ENCODE data around the gene PDIA6.
A peak's percentile ranks its signal among the peaks of the same experiment; 100 is the strongest.
"Not testable (repeated sequence)": the region's sequence is repeated elsewhere in the genome, so short reads cannot be mapped to it uniquely, and the experiment has no call there.

The PDIA6 gene

DNA sequence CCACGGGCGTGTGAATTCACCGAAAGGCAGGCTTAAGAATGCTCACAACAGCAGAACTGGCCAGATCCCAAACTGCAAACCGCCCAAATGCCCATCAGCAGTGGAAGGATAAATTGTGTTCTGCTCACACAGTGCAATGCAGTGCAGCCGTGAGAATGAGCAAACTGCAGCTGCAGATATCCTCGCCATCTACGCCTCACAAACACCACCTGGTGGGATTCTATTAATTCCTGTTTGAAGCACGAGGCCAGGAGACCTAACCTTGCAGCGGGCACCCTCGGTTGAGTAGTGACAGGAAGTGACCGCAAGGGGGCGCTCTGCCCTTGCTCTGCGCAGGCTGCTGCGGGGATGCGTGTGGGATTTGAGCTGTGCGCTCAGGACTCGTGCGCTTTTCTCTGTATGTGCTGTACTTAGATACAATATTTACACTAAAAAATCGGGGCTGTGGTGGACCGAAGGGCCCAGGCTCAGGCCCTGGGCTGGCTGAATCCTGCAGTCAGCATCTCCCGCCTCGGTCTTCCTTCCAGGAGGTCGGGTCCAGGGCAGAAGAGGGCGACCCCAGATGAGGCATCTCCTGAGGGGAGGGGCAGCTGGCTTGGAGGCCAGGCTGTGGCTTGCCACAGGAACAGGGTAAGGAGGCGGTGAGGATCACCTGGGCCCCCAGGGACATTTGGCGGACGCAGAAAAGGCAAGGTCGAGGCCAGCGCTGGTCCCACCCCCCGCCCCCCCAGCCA is 19.8 kb upstream of the PDIA6 start:
- DNase-seq, result peak; percentile 85

DNA sequence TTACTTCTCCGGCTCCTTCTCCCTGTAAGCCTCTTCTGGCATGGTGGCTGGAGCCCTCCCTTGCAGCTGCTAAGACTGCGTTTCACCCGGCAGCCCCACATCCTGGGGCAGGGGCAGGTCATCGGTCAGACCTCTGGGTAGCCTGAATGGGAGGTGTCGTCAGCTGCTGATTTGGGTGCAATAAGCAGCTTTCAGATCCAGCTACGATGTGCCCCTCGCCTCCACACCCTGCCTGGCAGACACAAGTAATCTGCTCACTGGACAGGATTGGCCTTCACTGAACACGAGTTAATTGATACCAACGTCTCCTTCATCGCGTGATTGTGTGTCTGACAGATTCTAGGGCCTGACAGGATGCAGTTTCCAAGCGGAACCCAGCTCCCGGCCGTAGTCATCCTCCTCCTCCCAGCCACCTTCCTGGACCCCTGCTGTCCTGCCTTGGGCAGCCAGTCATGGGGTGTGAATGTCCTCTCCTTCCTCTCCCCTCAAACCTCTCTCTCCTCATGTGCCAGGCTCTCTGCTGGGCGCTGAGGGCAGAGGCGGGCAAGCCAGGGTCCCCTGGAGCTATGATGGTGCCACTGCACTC is 18.9 kb upstream of the PDIA6 start:
- DNase-seq, result no peak

DNA sequence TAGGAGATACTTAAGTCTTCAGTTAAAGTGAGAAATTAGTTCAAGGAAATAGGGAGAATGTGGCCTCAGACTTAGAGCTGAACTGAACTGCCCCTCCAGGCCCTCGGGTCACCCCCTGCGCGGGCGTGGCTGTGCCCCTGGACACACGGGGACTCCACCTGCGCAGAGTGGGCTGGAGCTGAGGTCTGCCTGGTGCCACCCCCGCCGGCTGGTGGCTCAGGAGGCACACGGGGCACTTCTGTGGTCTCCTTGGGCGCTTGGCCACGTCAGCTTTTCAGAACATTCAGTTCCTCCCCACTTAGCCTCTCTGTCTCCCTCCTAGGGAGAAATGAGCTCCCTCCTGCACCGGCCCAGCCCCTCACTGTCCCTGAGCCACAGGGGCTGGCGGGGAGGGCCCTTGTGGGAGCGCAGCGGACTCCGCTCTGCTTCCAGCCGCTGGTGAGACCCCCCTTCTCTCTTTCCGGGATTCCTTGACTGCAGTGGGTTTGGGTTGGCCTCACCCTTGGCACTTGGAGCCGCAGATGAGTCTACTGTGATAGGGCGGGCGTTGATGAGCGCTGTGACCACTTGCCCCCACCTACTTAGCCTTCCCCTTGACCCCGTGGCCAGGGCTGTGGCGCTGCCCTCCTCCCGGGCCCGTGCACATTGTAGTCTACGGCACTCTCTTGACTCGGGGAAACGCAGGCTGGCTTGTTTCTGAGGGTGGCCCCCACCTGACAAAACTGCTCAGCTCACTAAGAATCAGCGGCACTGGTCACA is 18.2 kb upstream of the PDIA6 start:
- no peak for DNase-seq

DNA sequence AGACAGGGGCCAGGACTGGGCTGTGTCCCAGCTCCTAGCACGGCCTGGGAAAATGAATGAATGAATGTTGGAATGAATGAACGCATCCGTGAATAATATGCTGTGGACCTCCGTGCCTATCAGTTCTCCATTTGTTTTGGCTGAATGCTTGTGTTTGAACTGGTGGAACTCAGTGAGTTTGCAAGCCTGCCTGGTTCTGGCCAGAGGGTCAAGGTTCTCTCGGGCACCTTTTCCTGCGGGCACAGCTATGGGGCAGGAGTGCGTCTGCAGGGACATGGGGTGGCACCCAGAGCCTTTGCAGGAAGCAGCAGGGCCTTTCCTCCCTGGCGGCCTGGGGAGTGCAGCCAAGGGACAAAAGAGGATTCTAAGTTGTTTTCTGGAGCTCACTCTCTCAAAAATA is 17.6 kb upstream of the PDIA6 start:
- no peak for DNase-seq

DNA sequence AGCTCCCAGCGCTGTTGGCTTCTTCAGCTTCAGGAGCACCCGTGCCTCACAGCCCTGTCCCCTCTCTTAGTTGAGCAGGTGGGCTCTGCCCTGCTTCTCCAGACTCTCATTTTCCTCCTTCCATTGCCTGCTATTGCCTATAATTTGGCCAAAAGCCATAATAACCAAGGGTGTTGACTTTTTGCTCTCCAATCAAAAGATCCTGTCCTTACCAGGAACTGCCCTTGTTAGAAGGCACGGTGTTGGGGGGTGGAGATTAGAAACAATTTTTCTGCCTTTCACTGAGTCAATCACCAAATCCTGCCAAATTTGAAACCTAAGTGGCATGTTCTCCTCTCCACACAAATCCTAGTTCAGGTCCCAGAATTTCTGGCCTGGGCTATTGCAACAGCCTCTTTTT is 16.7 kb upstream of the PDIA6 start:
- no peak for DNase-seq

DNA sequence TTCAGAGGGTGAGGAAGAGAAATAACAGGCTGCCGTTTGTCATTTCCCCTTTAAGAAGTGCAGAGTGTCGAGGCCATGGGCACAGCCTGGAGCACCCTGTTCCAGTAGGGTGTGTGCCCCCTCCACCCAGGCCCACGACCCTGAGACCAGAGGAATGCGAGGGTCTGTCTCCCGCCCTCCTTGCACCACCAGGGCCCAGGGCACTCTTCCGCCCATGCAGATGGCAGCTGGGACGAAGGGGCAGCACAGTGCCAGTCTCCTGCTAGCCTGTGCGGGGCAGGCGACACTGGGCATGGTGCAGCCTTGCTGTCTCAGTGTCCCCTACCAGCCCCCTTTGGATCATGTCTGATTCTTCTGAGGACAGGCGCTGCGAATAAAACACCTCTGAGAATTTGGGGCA is 15.8 kb upstream of the PDIA6 start:
- DNase-seq, result no peak

DNA sequence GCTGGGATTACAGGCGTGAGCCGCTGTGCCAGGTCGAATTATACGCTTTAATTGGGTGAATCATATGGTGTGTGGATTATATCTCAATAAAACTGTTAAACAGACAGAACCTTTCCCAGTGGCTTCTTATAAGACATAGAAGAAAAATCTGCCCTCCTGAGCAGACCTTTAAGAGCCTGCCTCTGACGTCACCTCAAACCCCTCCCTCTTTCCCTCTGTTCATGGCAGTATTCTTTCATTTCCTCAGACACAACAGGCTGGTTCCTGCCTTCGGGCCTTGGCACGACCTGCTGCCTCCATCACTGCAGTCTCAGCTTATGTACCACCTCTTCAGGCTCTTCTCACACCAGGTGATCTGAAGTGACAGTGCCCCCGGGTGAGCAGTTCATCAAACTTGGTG is 14.0 kb upstream of the PDIA6 start:
- no peak for DNase-seq

DNA sequence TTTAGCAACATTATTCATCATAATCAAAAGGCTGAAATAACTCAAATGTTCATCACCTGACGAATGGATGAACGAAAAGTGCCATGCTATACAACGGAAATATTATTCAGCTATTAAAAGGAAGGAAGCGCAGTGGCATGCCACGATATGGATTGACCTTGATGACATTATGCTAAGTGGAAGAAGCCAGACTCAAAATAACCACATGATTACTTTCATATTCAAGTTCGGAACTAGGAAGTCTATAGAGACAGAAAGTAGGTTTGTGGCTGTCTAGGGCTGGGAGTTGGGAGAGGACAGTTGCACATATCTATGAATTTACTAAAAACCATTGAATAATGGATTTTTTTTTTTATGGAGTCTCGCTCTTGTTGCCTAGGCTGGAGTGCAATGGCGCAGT is 13.4 kb upstream of the PDIA6 start:
- DNase-seq, result no peak

DNA sequence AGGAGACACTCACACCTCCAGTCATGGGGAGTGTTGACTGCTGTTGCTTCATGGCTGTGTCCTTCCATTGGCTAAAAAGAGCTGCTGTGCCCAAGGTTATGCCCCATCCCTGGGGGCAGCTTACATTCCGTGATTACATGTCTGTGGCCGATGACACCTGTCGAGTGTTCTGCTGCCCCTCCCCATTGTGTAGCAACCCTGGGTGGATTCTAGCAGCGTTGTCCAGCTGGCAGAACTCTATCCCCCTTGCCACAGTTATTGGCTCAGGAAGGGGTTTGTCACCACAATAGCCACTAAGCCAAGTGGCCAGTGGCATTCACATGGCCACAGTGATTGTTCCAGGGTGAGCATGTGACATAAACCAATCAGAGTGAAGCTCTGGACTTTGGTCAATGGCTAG is 11.6 kb upstream of the PDIA6 start:
- no peak for DNase-seq

DNA sequence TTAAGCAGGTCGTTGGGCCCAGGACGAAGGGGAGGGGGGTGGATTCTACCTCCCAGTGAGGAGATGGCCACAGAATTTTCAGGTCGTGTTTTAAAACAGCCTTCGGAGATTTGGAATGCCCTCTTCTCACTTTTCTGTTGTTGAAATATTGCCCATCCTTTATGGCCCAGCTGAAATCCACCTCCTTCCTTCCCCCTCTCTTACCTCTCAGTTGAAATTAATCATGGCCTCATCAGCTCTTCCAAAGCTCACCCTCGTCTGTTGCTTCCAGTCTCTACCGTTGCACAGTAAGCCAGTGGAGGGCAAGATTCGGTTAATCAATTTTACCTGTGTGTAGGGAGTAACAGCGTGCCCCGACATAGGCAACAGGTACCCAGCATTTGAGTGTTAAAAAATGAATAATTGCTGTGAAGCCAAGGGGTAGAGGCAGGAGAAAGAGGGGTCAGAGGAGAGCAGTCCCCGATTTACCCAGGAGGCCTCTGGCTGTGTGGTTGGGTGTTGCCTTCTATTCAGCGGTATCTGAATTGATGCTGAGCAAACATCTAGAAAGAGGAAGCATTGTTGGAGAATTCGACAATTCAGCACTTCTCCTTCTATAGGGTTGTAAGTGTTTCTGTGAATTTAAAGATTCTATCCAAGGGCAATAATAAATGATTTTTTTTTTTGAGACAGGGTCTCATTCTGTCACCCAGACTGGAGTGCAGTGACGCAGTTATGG is 8.6 kb upstream of the PDIA6 start:
- DNase-seq, result no peak

DNA sequence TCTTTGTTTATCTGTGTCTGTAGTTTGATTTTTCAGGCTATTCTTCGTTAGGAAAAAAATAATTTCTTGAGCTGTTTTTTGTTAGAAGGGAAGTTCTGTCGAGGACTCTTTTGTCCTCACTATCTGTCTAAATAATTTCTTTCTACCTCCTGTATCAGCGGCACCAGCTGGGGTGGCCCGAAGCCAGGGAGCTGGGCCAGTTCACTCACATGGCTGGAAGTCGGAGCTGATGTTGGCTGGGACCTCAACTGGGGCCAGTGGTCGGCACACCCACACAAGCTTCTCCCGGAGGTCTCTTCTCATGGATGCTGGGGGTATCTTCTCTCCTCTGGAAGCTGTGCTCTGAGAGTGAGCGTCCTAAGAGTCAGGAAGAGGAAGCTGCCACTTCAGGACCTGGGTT is 8.0 kb upstream of the PDIA6 start:
- DNase-seq, result no peak

DNA sequence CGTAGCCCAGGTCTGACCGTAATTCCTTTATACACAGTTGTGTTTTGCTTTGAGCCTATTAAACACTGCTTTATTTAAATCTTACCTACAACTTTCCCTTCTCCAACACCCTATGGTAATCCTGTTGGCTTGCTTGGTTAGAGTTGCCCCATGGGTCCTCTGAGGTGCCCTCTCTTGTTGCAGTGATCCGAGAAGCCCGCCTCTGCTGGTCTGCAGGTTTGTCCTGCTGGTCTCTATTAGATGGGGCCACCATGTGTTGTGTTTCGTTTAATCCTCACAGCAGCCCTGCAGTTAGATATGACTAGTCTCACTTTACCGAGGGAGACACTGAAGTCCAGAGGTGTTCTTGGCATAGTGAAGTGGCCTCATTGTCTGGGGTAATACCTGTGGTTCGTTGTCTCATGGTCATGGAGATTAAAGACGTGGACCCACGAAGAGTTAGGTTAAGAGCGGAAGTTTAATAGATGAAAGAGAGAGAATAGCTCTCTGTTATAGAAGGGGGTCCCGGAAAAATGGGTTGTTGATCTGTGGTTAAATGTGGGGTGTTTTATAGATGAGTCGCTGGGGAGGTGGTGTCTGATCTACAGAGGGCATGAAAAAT is 7.2 kb upstream of the PDIA6 start:
- DNase-seq, result no peak

DNA sequence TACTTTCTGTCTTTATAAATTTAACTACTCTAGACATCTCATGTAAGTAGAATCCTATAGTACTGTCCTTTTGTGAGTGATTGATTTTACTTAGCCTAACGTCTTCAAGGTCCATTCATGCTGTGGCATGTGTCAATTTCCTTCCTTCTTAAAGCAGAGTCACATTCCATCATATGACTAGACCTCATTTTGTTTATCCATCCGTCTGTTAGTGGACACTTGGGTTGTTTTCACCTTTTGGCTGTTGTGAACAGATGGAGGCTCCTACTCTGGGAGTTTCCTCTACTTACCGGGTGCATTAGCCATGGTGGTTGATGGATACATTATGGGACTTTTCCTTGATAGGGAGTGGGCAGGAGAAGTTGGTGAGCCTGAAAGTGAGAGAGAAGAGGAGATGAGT is 6.4 kb upstream of the PDIA6 start:
- DNase-seq, result no peak

DNA sequence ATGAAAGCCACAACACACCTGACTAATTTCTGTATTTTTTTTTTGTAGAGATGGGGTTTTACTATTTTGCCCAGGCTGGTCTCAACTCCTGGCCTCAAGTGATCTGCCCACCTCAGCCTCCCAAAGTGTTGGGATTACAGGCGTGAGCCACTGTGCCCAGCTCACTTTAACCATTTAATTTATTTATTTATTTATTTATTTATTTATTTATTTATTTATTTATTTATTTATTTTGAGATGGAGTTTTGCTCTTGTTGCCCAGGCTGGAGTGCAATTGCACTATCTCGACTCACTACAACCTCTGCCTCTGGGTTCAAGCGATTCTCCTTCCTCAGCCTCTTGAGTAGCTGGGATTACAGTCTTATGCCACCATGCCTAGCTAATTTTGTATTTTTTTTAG is 5.7 kb upstream of the PDIA6 start:
- DNase-seq, result not testable (repeated sequence)

DNA sequence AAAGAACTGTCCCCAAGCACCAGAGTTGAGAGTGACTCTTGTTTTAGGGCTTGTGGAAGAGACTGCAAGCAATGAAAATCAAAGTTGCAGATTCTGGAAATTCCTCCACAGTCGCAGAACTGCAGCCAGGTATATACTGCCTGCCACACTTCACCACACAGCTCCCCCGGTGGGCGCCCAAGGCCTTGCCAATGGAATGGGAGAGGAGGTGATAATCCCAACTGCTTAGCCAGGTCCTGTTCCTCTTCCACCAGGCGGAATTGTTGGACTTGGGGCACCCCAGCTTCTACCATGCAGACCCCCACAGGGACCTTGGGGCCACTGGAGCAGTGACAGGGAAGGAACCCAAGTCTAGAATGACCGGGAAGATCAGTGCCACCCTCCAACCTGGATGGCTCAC is 4.8 kb upstream of the PDIA6 start:
- DNase-seq, result no peak

DNA sequence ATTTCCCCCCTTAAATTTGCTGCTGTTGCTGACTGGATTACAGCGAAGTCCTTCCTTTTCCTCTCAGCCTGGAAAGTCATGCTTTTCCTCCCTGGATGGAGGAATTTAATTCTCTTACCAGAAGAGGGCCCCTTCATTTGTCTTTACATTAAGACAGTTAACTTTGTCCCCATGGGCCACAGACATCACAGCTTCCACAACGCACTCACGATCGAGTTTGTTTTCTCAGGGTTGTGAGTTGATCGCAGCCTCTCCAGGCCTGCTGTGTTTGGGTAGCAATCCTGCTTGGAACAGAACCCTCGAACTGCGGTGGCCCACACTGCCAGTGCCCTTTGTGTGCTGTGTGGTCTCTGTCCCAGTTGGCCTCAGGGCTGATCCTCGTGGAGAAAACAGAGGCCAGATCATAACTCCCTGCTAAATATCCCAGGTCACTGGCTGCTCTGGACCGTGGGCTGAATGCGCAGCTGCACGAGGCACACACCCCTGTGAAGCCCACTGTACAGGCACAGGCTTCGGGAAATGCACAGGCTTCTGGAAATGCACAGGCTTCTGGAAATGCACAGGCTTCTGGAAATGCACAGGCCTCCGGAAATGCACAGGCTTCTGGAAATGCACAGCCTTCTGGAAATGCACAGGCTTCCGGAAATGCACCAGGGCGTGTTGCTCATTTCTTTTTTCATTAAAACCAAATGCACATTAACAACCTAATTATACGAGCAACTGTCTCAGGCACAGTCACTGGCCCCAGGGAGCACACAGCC is 2.2 kb upstream of the PDIA6 start:
- DNase-seq, result no peak

DNA sequence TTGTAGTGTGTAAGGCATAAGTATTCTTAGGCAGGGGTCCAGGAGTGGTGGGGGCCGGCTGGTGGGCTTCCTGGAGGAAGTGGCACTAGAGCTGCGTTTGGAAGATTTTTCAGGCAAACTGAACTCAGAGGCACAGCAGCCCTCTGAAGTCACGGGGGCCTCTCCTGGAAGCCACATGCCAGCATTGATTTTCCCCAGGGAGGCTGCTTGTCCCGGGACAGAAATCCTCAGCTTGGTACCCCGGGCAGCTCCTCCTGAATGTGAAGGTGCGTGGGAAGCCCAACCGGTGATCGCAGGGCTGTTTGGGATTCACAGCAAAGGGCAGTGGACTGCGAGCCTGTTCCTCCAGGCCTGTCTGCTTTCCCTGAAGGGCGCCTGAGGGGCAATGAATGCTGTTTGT is 1.6 kb upstream of the PDIA6 start:
- no peak for DNase-seq

DNA sequence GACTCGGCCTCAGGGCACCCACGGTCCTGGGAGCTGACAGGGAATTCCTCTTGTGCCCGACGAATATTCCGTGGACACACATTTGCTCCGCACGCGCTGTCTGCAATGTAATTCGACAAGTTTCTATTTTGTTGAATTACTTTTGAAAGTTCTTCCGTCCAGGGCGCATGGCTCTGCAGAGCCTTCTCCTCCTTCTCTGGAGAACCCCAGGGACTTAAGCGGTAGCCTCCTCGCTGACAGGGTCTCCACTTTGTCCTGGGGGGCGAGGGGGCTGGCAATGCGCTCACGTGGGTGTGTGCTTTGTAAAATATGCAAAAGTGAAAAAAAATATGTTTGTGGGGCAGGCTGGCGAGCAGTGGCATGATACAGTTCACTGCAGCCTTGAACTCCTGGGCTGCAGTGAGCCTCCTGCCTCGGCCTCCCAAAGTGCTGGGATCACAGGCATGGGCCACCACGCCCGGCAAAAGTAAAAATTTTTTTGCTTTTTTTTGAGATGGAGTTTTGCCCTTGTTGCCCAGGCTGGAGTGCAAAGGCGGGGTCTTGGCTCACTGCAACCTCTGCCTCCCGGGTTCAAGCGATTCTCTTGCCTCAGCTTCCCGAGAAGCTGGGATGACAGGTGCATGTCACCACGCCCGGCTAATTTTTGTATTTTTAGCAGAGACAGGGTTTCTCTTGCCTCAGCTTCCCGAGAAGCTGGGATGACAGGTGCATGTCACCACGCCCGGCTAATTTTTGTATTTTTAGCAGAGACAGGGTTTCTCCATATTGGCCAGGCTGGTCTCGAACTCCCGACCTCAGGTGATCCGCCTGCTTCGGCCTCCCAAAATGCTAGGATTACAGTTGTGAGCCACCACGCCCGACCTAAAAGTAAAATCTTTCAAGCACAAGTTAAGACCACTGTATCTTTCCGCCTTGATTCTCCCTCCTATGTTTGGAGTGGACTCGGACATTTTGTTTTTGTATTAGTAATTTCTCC is 866 bp upstream of the PDIA6 start:
- DNase-seq, result not testable (repeated sequence)

DNA sequence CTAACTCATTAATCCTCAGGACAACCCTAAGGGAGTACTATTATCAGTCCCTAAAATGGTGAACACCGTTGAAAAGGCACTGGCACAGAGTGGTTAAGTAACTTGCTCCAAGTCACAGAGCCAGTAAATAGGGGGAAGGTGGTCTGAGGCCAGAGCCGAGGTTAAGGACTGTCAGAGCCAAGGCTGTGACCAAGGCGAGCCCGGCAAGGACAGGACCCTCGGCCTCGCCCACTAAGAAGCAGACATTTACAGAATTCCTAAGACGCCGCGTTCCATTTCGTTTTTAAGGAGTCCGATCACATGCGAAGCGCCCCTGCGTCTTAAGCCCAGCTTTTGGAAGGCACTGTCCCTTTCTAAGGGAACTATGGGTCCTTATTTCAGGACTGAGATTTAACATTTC is 1.1 kb downstream of the PDIA6 start:
- DNase-seq, result no peak

DNA sequence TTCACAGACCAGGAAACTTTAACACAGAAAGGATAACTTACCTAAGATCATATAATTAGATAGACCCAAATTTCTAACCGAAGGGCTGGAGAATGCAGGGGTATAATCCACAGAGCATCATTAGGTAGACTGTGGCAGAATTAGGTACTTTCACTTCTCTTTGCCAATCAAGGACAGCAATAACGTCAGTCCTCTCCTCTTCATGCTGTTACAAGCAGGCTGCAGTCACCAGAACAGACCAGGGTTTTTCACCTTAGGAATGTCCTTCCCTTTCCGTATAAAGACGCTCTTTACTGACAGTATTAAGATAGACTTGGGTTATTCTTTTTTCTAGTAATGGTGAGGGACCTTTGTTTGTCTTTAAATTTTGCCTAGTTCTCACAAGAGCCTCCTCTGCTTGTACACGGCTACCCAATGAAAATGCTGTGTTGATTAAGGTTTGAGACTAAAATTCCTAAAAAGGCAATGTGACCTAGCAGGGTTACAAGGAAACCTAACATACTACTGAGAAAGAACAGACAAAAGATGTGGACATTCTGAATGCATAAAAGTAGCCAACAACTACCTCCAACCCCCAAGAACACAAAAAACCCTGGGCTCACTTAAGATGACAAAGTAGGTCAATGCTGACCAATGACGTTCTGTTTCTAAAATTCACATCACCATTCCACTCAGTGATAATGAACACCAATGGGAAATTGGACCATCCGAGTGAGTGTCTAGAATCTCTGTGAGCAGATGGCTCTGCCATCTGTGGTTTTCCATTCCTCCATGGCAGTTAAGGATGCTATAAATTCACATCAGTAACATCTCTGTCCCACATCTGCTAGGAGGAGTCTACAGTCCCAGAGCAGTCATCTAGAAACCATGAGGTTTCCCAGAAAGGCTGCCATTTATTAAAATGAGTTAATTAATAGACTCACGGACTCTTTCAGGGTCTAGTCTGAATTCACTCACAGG is 2.1 kb downstream of the PDIA6 start:
- no peak for DNase-seq

Data from activated CD4-positive, CD25-positive, alpha-beta regulatory T cell treated with anti-CD3 and anti-CD28 coated beads, Interleukin-2, amount 50 U/mL, for 72 hours (primary cell).